ENCODE results near the gene DCP1B.

GRCh38 chr12:2044165-2044564 is 39.9 kb upstream of the DCP1B start:
- TF ChIP-seq RAD21 (IDR thresholded peaks at IDR 0.05) (no peak), YY1 (IDR thresholded peaks at IDR 0.05) (no peak), CTCF (IDR thresholded peaks at IDR 0.05; ENCODE audit: low read depth, low read length, missing input control) (no peak), MAX (IDR thresholded peaks at IDR 0.05) (no peak), ZBTB33 (IDR thresholded peaks at IDR 0.05) (no peak), TAF1 (conservative IDR thresholded peaks at IDR 0.05) (no peak), REST (IDR thresholded peaks at IDR 0.05) (no peak)
